ENCODE measurements around the gene SEMA3C. TPM values are rescaled to one million over a fixed set of nuclear protein-coding genes. Genes with fewer than 3 reads are reported as not detected.

The SEMA3C gene
- total and polyA plus RNA-seq, 2 donors (not counting 1 experiment from before 2014, with no cell fraction given) = 0.06 TPM; not detected in 1

GRCh38 chr7:80708123-80708522, 210.7 kb downstream of the SEMA3C start:
- intact Hi-C loops (cut with micrococcal nuclease) = no loop called here
- no peak overlapping the region for H3K27ac ChIP-seq (ENCODE audit: low read length in 2 of 2)
- H3K4me2 ChIP-seq (replicated peaks; ENCODE audit: low read depth, low read length, poor library complexity, severe bottlenecking) = no peak overlapping the region
- ChIA-PET CTCF (no interaction called here), POLR2A (no interaction called here)
- H2AFZ ChIP-seq (ENCODE audit: insufficient read depth, low read depth, low read length, poor library complexity, severe bottlenecking) = no peak overlapping the region
- no peaks in the 10 kb centered on the region for H3K9me3 ChIP-seq (ENCODE audit: control extremely low read depth in 1 of 3, control insufficient read depth in 2 of 3, insufficient read depth in 1 of 3, low read length in 2 of 3)
- H3K9me3 Mint-ChIP-seq (ENCODE audit: insufficient read depth) = no peaks in the 10 kb centered on the region
- no peaks in the 10 kb centered on the region for H3K27me3 ChIP-seq (replicated peaks in 1 of 4; ENCODE audit: control extremely low read depth in 1 of 4, control insufficient read depth in 3 of 4, insufficient read depth in 4 of 4, low read length in 3 of 4)
- WGBS (ENCODE audit: insufficient coverage) = 100% methylated on average over 1 of the region's 2 CpGs
- no peaks in the 10 kb centered on the region for H3K36me3 ChIP-seq (replicated peaks in 1 of 2; ENCODE audit: control extremely low read depth in 1 of 2, control insufficient read depth in 1 of 2, extremely low read depth in 1 of 2, insufficient read depth in 2 of 2, low read length in 1 of 2)
- H3K79me2 ChIP-seq (ENCODE audit: control insufficient read depth, insufficient read depth, low read length) = no peaks in the 10 kb centered on the region
- DNase-seq = no peak
- H3K27me3 Mint-ChIP-seq = peaks cover 4% of the 10 kb centered on the region
- no peak overlapping the region for H3K4me3 ChIP-seq (ENCODE audit: control extremely low read depth in 1 of 5, extremely low read depth in 1 of 5, insufficient read depth in 1 of 5, low read depth in 2 of 5, low read length in 4 of 5)
- H3K27ac Mint-ChIP-seq = no peak overlapping the region
- no peak overlapping the region for H3K4me3 Mint-ChIP-seq
- TF ChIP-seq EZH2 (IDR thresholded peaks at IDR 0.05; ENCODE audit: borderline replicate concordance, insufficient read depth, low read depth, low read length, poor library complexity, severe bottlenecking) (no peak), CTCF (IDR thresholded peaks at IDR 0.05) (no peak)
- no peak for ATAC-seq (ENCODE audit: low read depth)
- no peak overlapping the region for H3K9ac ChIP-seq (ENCODE audit: low read length)
- no peaks in the 10 kb centered on the region for H3K4me1 Mint-ChIP-seq
- no peaks in the 10 kb centered on the region for H4K20me1 ChIP-seq (ENCODE audit: control insufficient read depth, insufficient read depth, low read length, poor library complexity, severe bottlenecking)
- H3K4me1 ChIP-seq (ENCODE audit: control insufficient read depth in 2 of 2, insufficient read depth in 2 of 2, low read length in 2 of 2) = no peaks in the 10 kb centered on the region

GRCh38 chr7:80707318-80707717, 211.5 kb downstream of the SEMA3C start:
- Mint-ChIP-seq H3K27me3 (no peaks in the 10 kb centered on the region), H3K27ac (no peak overlapping the region), H3K4me1 (no peaks in the 10 kb centered on the region), H3K4me3 (no peak overlapping the region), H3K9me3 (ENCODE audit: insufficient read depth) (no peaks in the 10 kb centered on the region)
- intact Hi-C loops (cut with micrococcal nuclease) = no loop called here
- CTCF ChIA-PET = no interaction called here
- no peak overlapping the region for H3K4me3 ChIP-seq (ENCODE audit: control extremely low read depth in 1 of 5, extremely low read depth in 1 of 5, insufficient read depth in 1 of 5, low read depth in 2 of 5, low read length in 4 of 5)
- H3K27me3 ChIP-seq (replicated peaks in 1 of 4; ENCODE audit: control extremely low read depth in 1 of 4, control insufficient read depth in 3 of 4, insufficient read depth in 4 of 4, low read length in 3 of 4) = no peaks in the 10 kb centered on the region
- H3K9me3 ChIP-seq (ENCODE audit: control extremely low read depth in 1 of 3, control insufficient read depth in 2 of 3, insufficient read depth in 1 of 3, low read length in 2 of 3) = no peaks in the 10 kb centered on the region
- no peaks in the 10 kb centered on the region for H4K20me1 ChIP-seq (ENCODE audit: control insufficient read depth, insufficient read depth, low read length, poor library complexity, severe bottlenecking)
- H2AFZ ChIP-seq (ENCODE audit: insufficient read depth, low read depth, low read length, poor library complexity, severe bottlenecking) = no peak overlapping the region
- no peaks in the 10 kb centered on the region for H3K36me3 ChIP-seq (replicated peaks in 1 of 2; ENCODE audit: control extremely low read depth in 1 of 2, control insufficient read depth in 1 of 2, extremely low read depth in 1 of 2, insufficient read depth in 2 of 2, low read length in 1 of 2)
- H3K79me2 ChIP-seq (ENCODE audit: control insufficient read depth, insufficient read depth, low read length) = no peaks in the 10 kb centered on the region
- no peak overlapping the region for H3K9ac ChIP-seq (ENCODE audit: low read length)
- POLR2A ChIA-PET = no interaction called here
- WGBS (ENCODE audit: insufficient coverage) = 57% methylated on average over 1 of the region's 1 CpG
- H3K27ac ChIP-seq (ENCODE audit: low read length in 2 of 2) = no peak overlapping the region
- TF ChIP-seq EZH2 (IDR thresholded peaks at IDR 0.05; ENCODE audit: borderline replicate concordance, insufficient read depth, low read depth, low read length, poor library complexity, severe bottlenecking) = no peak
- TF ChIP-seq CTCF (IDR thresholded peaks at IDR 0.05) = no peak
- no peak overlapping the region for H3K4me2 ChIP-seq (replicated peaks; ENCODE audit: low read depth, low read length, poor library complexity, severe bottlenecking)
- DNase-seq (no peak), ATAC-seq (ENCODE audit: low read depth) (no peak)
- no peaks in the 10 kb centered on the region for H3K4me1 ChIP-seq (ENCODE audit: control insufficient read depth in 2 of 2, insufficient read depth in 2 of 2, low read length in 2 of 2)

Measured in B cell (primary cell).